Measurements from ENCODE around the gene GLB1L3.

DNA sequence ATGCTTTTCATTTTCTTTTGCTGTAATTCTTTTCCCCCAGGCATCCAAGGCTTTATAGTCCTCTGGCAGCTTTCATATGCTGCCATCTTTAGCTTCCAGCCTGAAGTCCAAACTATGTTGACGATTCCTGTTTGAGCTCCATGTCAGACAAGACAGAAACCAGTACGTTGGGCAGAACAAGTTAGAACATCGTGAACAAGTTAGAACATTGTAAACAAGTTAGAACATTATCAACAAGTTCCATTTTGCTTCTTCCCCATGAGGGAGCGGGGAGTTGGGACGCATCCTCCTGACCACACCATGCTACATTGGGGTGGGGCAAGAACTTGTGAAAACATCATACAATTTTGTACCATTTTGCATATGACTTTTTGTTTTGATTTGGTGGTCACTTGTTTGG is 79.5 kb downstream of the GLB1L3 start:
- TF ChIP-seq, protein P1, sequence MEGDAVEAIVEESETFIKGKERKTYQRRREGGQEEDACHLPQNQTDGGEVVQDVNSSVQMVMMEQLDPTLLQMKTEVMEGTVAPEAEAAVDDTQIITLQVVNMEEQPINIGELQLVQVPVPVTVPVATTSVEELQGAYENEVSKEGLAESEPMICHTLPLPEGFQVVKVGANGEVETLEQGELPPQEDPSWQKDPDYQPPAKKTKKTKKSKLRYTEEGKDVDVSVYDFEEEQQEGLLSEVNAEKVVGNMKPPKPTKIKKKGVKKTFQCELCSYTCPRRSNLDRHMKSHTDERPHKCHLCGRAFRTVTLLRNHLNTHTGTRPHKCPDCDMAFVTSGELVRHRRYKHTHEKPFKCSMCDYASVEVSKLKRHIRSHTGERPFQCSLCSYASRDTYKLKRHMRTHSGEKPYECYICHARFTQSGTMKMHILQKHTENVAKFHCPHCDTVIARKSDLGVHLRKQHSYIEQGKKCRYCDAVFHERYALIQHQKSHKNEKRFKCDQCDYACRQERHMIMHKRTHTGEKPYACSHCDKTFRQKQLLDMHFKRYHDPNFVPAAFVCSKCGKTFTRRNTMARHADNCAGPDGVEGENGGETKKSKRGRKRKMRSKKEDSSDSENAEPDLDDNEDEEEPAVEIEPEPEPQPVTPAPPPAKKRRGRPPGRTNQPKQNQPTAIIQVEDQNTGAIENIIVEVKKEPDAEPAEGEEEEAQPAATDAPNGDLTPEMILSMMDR (IDR thresholded peaks at IDR 0.05), result no peak
- no peak for TF ChIP-seq POLR2A (IDR thresholded peaks at IDR 0.05)

Measured in right lobe of liver (tissue), 4 donors.